ENCODE measurements around the gene MRPL42.
"Not testable (repeated sequence)": the region's sequence is repeated elsewhere in the genome, so short reads cannot be mapped to it uniquely, and the experiment has no call there.

Gene MRPL42

GRCh38 chr12:93550748-93551611 lies 83.7 kb downstream of the MRPL42 start:
- peak; percentile 5 for DNase-seq

- no peak for DNase-seq
Measured at GRCh38 chr12:93552427-93552826, 85.1 kb downstream of the MRPL42 start.

- not testable (repeated sequence) for DNase-seq
Measured at GRCh38 chr12:93557879-93558278, 90.6 kb downstream of the MRPL42 start.

- not testable (repeated sequence) for DNase-seq
Measured at GRCh38 chr12:93558685-93559084, 91.4 kb downstream of the MRPL42 start.

- peak; percentile 24 for DNase-seq
Measured at GRCh38 chr12:93563807-93564538, 96.7 kb downstream of the MRPL42 start.

- DNase-seq, result no peak
Measured at GRCh38 chr12:93565760-93566159, 98.4 kb downstream of the MRPL42 start.
